HepG2 (cell line): ENCODE data around the gene CLCN2. TPM values are rescaled to one million over a fixed set of nuclear protein-coding genes. Genes with fewer than 3 reads are reported as not detected.
A peak's percentile ranks its signal among the peaks of the same experiment; 100 is the strongest.

Source experiments
- ARNT ChIP-seq: fragments of 450-650 bp; IDR thresholded peaks from 2 replicates; pipeline ENCODE4 v1.6.1; 2017
- EHMT2 ChIP-seq: fragments of 200-600 bp; sonication (generic); IDR thresholded peaks from 2 replicates; pipeline ENCODE4 v1.7.0; 2017; ENCODE audit warnings: antibody characterized with exemption, low read depth, low read length, borderline replicate concordance
- FOXK1 ChIP-seq: sonication (generic); formaldehyde crosslinking; IDR thresholded peaks from 2 replicates; pipeline ENCODE4 v1.4.0; 2020; ENCODE audit warnings: low read depth, missing genetic modification reagents, borderline replicate concordance
- HHEX ChIP-seq: IDR thresholded peaks from 2 replicates; pipeline ENCODE4 v1.6.1; 2016; ENCODE audit warnings: control low read depth
- KDM6A ChIP-seq: IDR thresholded peaks from 2 replicates; pipeline ENCODE4 v1.6.1; 2016; ENCODE audit warnings: low read depth
- MED8 ChIP-seq: sonication (generic); formaldehyde crosslinking; IDR thresholded peaks from 2 replicates; pipeline ENCODE4 v1.8.1; 2023; ENCODE audit warnings: mild to moderate bottlenecking, missing genetic modification reagents; ENCODE audit not compliant: insufficient replicate concordance
- MTA3 ChIP-seq: sonication (generic); formaldehyde crosslinking; IDR thresholded peaks from 2 replicates; pipeline ENCODE4 v1.4.0; 2020; ENCODE audit warnings: missing genetic modification reagents
- NFRKB ChIP-seq: fragments of 450-650 bp; IDR thresholded peaks from 2 replicates; pipeline ENCODE4 v1.6.1; 2017
- NR2F6 ChIP-seq, 2 experiments: IDR thresholded peaks; 2 replicates each; pipeline ENCODE4 v1.6.1; 2016; ENCODE audit warnings: antibody characterized with exemption in 1 of 2, mild to moderate bottlenecking in 1 of 2
- PAX8 ChIP-seq: sonication (generic); formaldehyde crosslinking; IDR thresholded peaks from 2 replicates; pipeline ENCODE4 v1.8.0; 2022; ENCODE audit warnings: mild to moderate bottlenecking, missing genetic modification reagents, borderline replicate concordance
- POLR2A ChIP-seq, 2 experiments: IDR thresholded peaks; 2 replicates each; pipeline ENCODE4 v1.6.1; 2011; ENCODE audit warnings: low read depth in 2 of 2, low read length in 2 of 2, mild to moderate bottlenecking in 1 of 2, moderate library complexity in 1 of 2; ENCODE audit not compliant: insufficient read depth in 1 of 2
- POLR2AphosphoS2 ChIP-seq: IDR thresholded peaks from 2 replicates; pipeline ENCODE4 v1.6.1; 2011; ENCODE audit warnings: low read depth, low read length, improper control_type of control experiment
- STAT5B ChIP-seq: sonication (generic); formaldehyde crosslinking; IDR thresholded peaks from 2 replicates; pipeline ENCODE4 v1.4.0; 2020; ENCODE audit warnings: missing genetic modification reagents
- ZNF207 ChIP-seq: fragments of 450-650 bp; IDR thresholded peaks from 2 replicates; pipeline ENCODE4 v1.6.1; 2016; ENCODE audit warnings: antibody characterized with exemption, borderline replicate concordance
- polyA plus RNA-seq, 8 experiments: library from polyadenylated mRNA; depleted of rRNA in 3 of 8; stranded (reverse) in 7 of 8; unstranded in 1 of 8; fragments of >200 nt; fragmentation: Illumina TruSeq in 4 of 8; extraction: Trizol in 4 of 8; gene quantifications; 2 replicates each; pipeline versions ENCODE4 v1.2.1 to v1.2.3, GENCODE V29; 2011 to 2016; ENCODE audit warnings: low read depth in 4 of 8, missing spikeins in 1 of 8, mixed read lengths in 1 of 8; ENCODE audit not compliant: insufficient read depth in 1 of 8
- total RNA-seq, 5 experiments: library from RNA; depleted of rRNA; stranded (reverse); fragments of >200 nt; fragmentation: Illumina TruSeq; extraction: Trizol; gene quantifications; 2 replicates each; pipeline ENCODE4 v1.2.3, GENCODE V29; 2016; ENCODE audit warnings: low read depth in 1 of 5
- TF ChIP-seq, protein P1 (sequence below): sonication (generic); formaldehyde crosslinking; IDR thresholded peaks from 2 replicates; pipeline ENCODE4 v1.9.0; 2021; ENCODE audit warnings: mild to moderate bottlenecking, missing genetic modification reagents
- TF ChIP-seq, protein P2 (sequence below): sonication (generic); formaldehyde crosslinking; IDR thresholded peaks from 2 replicates; pipeline ENCODE4 v1.5.1; 2020; ENCODE audit warnings: mild to moderate bottlenecking, missing genetic modification reagents, moderate library complexity
- TF ChIP-seq, protein P3 (sequence below): sonication (generic); IDR thresholded peaks from 2 replicates; pipeline ENCODE4 v1.6.1; 2016; ENCODE audit warnings: low read depth, borderline replicate concordance
- TF ChIP-seq, protein P4 (sequence below): IDR thresholded peaks from 2 replicates; pipeline ENCODE4 v1.6.1; 2016; ENCODE audit warnings: control low read depth

Gene CLCN2
- total and polyA plus RNA-seq, 2 of the 13 experiments (the other 11 are each of a cell fraction or from before 2014, with no cell fraction given): 11.4 to 13.5 TPM

DNA sequence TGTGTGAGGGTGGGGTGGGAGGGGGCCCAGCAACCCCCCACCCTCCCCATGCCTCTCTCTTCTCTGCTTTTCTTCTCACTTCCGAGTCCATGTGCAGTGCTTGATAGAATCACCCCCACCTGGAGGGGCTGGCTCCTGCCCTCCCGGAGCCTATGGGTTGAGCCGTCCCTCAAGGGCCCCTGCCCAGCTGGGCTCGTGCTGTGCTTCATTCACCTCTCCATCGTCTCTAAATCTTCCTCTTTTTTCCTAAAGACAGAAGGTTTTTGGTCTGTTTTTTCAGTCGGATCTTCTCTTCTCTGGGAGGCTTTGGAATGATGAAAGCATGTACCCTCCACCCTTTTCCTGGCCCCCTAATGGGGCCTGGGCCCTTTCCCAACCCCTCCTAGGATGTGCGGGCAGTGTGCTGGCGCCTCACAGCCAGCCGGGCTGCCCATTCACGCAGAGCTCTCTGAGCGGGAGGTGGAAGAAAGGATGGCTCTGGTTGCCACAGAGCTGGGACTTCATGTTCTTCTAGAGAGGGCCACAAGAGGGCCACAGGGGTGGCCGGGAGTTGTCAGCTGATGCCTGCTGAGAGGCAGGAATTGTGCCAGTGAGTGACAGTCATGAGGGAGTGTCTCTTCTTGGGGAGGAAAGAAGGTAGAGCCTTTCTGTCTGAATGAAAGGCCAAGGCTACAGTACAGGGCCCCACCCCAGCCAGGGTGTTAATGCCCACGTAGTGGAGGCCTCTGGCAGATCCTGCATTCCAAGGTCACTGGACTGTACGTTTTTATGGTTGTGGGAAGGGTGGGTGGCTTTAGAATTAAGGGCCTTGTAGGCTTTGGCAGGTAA is 15.9 kb downstream of the CLCN2 start (continued):
- TF ChIP-seq, protein P1, sequence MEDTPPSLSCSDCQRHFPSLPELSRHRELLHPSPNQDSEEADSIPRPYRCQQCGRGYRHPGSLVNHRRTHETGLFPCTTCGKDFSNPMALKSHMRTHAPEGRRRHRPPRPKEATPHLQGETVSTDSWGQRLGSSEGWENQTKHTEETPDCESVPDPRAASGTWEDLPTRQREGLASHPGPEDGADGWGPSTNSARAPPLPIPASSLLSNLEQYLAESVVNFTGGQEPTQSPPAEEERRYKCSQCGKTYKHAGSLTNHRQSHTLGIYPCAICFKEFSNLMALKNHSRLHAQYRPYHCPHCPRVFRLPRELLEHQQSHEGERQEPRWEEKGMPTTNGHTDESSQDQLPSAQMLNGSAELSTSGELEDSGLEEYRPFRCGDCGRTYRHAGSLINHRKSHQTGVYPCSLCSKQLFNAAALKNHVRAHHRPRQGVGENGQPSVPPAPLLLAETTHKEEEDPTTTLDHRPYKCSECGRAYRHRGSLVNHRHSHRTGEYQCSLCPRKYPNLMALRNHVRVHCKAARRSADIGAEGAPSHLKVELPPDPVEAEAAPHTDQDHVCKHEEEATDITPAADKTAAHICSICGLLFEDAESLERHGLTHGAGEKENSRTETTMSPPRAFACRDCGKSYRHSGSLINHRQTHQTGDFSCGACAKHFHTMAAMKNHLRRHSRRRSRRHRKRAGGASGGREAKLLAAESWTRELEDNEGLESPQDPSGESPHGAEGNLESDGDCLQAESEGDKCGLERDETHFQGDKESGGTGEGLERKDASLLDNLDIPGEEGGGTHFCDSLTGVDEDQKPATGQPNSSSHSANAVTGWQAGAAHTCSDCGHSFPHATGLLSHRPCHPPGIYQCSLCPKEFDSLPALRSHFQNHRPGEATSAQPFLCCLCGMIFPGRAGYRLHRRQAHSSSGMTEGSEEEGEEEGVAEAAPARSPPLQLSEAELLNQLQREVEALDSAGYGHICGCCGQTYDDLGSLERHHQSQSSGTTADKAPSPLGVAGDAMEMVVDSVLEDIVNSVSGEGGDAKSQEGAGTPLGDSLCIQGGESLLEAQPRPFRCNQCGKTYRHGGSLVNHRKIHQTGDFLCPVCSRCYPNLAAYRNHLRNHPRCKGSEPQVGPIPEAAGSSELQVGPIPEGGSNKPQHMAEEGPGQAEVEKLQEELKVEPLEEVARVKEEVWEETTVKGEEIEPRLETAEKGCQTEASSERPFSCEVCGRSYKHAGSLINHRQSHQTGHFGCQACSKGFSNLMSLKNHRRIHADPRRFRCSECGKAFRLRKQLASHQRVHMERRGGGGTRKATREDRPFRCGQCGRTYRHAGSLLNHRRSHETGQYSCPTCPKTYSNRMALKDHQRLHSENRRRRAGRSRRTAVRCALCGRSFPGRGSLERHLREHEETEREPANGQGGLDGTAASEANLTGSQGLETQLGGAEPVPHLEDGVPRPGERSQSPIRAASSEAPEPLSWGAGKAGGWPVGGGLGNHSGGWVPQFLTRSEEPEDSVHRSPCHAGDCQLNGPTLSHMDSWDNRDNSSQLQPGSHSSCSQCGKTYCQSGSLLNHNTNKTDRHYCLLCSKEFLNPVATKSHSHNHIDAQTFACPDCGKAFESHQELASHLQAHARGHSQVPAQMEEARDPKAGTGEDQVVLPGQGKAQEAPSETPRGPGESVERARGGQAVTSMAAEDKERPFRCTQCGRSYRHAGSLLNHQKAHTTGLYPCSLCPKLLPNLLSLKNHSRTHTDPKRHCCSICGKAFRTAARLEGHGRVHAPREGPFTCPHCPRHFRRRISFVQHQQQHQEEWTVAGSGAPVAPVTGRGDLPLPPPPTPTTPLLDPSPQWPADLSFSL (CRISPR knock-in tag): no peak
- TF ChIP-seq NFRKB (no peak), KDM6A (CRISPR knock-in tag) (no peak), POLR2AphosphoS2 (no peak), NR2F6 (IDR thresholded peaks at IDR 0.05) (no peak), NR2F6 (CRISPR knock-in tag; IDR thresholded peaks at IDR 0.05) (0 out of 2 replicates have a peak, but pooled peaks have one; percentile 9), POLR2A (IDR thresholded peaks at IDR 0.05; ENCODE audit: insufficient read depth in 1 of 2, low read depth in 2 of 2, low read length in 2 of 2) (no peak), HHEX (CRISPR knock-in tag) (no peak), MED8 (no peak), EHMT2 (no peak), ARNT (no peak), FOXK1 (no peak), ZNF207 (no peak), PAX8 (CRISPR knock-in tag) (no peak), STAT5B (no peak), MTA3 (CRISPR knock-in tag) (no peak)
- TF ChIP-seq, protein P2, sequence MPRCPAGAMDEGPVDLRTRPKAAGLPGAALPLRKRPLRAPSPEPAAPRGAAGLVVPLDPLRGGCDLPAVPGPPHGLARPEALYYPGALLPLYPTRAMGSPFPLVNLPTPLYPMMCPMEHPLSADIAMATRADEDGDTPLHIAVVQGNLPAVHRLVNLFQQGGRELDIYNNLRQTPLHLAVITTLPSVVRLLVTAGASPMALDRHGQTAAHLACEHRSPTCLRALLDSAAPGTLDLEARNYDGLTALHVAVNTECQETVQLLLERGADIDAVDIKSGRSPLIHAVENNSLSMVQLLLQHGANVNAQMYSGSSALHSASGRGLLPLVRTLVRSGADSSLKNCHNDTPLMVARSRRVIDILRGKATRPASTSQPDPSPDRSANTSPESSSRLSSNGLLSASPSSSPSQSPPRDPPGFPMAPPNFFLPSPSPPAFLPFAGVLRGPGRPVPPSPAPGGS (CRISPR knock-in tag): no peak
- TF ChIP-seq, protein P3, sequence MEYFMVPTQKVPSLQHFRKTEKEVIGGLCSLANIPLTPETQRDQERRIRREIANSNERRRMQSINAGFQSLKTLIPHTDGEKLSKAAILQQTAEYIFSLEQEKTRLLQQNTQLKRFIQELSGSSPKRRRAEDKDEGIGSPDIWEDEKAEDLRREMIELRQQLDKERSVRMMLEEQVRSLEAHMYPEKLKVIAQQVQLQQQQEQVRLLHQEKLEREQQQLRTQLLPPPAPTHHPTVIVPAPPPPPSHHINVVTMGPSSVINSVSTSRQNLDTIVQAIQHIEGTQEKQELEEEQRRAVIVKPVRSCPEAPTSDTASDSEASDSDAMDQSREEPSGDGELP: peak; percentile 96
- TF ChIP-seq, protein P4, sequence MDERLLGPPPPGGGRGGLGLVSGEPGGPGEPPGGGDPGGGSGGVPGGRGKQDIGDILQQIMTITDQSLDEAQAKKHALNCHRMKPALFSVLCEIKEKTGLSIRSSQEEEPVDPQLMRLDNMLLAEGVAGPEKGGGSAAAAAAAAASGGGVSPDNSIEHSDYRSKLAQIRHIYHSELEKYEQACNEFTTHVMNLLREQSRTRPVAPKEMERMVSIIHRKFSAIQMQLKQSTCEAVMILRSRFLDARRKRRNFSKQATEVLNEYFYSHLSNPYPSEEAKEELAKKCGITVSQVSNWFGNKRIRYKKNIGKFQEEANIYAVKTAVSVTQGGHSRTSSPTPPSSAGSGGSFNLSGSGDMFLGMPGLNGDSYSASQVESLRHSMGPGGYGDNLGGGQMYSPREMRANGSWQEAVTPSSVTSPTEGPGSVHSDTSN: peak; percentile 59; the same call in 1 of the 2 replicates
